HG02981 (cell line): ENCODE measurements around the gene IKZF3.
A peak's percentile ranks its signal among the peaks of the same experiment; 100 is the strongest.
"Not testable (repeated sequence)": the region's sequence is repeated elsewhere in the genome, so short reads cannot be mapped to it uniquely, and the experiment has no call there.

Experiments
- ATAC-seq: cut with Tn5 transposase; IDR thresholded peaks from one replicate; pipeline ENCODE4 v1.9.1; 2021; ENCODE audit warnings: mild to moderate bottlenecking, moderate library complexity; ENCODE audit not compliant: unreplicated experiment

Gene IKZF3

DNA sequence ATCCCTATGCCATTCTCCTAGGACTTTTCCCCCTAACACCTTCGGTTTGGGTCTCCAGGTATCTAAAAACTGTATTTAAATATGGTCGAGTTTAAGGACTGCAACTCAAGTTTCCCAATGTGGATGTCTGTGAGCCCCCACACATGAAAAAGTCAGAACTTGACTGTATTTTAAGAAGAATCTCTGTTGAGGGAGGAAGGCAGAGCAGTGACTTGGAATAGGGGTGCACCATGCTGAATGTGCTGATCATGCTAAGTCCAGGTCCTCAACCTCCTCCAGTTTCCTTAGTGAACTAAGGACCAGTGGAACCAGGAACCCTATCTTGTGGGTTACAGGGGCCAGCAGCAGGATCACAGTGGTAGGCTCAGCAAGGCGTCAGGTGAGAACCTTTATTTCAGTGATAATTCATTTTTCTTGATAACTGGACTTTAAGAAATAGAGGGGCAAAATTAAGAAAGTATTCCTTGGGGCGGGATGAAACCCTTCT is 106.9 kb downstream of the IKZF3 start:
- no peak for ATAC-seq

DNA sequence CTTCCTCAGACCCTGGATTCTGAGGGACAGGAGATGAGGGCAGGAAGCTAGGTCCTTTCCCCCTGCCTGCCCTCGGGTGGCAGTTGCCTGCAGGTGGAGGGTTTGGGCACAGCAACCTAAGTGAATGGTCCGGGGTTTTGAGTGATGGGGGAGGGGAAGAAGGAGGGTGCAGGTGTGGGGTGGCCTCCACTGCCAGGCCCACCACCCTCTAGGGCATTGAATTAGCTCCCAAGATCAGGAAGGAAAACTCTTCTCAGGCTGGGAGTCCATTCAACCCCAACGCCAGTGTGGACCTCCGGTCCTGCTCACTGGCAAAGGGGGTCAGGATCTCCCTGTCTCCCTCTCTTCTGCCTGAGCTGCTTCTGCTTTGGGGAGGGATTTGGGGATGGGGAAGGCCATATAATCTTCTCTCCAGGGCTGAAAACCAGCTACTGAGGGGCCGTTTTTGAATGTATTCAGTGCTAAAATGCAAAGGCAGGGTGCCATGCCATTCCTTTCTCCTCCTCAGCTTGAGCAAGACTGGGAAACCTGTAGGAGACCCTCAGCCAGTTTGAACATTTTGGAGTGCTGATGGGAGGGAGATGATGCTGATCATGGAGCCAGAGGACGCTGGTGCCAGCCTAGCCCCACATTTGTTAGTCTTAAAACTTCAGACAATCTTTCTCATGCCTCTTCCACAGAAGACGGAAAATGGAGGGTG is 107.6 kb downstream of the IKZF3 start:
- ATAC-seq = no peak

DNA sequence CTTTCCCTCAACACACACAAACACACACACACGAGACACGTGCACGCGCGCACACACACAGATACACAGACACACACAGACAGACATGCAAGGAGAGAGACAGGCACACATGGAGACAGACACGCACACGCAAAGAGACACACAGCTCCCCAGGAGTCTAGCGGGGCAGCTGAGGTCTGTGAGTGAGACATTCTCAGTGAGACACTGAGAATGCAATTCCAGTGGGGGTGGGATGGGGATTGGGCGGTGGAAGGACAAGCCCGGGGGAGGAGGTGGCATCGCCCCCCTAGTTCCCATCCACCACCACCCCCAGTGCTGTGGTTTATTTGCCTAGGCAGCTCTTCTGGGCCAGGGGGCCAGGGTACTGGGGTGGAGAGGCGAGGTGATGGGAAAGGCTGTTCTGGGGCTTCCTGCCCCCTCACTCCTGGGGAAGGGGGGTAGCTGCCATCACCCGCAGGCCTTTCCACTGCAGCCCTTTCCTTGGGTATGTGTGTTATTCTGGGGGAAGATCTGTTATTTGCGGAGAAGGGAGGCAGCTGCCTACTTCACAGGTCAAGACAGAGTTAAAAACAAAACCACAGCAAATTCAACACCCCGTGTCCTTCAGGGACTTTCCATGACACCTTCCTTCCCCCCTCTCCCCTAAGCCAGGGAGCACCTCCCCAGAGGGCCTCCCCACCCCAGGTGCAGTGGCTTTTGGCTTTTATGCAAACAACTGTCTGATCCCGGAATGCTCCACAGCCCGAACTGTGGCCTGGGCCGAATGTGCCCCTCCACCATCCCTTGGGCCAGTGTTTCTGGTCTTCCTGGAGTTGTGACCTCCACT is 108.3 kb downstream of the IKZF3 start:
- no peak for ATAC-seq

DNA sequence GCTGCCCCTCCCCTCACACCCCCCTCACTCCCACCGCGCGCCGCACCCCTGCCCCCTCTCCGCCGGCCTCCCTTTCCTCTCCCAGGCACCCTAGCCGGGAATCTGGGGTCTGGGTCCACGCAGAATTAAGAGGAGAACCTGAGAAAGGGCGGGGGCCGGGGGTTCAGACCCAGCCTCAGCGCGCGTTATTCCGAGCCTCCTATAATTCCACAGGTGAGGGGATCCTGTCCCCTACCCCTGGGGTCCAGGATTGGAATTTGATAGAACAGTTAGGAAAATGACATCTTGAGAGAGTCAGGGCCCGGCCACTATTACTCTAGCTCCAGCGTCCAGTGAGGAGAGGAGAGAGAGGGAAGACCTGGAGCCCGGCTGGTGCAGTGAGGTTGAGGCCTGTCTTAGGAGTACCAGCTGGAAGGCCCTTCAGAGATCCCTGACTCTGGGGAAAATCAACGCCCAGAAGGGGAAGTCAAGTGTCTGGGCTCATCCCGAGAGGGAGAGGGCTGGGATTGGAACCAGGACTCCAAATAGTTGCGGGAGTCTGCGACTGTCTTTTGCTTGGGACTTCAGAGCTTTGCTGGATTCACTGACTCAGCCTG is 109.1 kb downstream of the IKZF3 start:
- no peak for ATAC-seq

DNA sequence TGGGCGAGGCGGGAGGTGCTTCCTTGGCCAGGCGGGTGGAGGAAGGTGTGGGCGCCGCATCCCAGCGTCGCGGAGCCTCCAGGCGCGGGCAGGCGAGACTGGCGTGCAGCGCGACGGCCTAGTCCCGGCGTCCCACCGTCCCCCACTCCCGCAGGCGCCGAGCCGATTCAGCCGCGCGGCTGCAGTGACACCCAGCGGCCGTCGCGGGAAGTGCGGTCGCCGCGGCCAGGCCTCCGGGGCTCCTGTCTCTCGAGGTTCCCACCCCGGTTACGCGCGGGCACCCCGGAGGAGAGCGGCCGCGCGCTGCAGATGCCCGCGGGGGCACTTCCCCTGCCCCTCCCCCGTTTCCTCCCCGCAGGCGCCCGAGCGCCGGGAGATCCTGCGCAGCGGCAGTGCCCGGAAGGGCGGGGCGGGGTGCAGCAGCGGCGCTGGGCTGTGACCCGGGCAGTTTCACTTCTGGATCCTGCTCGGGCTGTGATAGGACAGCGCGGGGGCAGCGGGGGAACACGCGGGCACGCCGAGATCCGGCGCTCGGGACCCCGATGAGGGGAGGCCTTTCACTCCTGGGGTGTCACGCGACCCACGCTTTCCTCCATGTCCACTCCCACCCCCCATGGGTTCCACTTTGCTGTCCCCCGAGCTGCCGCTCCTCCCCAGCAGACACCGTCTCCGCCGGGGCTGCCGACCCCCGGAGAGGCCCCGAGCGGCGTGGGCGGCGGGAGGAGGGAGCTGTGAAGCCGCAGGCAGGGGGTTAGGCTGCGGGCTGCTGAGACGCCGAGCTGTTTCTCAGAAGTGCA is 109.8 kb downstream of the IKZF3 start:
- peak; percentile 55 for ATAC-seq

DNA sequence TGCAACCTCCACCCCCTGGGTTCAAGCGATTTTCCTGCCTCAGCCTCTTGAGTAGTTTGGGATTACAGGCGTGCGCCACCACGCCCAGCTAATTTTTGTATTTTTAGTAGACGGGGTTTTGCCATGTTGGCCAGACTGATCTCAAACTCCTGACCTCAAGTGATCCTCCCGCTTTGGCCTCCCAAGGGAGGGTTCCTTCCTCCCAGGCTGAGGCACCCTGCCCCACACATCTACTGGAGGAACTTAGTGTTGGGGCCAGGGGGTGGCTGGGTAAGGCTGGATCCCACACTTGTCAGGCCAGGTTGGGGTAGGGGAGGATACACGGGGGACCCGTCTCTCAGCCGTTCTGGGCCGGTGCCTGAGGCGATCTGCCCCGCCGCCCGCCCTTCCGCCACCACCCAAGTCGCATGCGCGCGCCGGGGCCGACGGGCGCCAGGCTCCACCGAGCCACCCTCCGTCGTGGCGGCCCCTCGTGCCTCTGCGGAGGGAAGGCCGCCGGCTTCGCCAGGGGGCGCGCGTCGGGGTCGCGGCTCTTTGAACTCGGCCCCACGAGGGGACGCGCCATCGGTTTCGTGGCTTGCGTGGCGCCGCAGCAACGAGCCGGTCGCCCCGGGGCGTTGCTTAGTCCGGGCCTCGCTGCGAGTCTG is 110.5 kb downstream of the IKZF3 start:
- ATAC-seq = peak; percentile 14

DNA sequence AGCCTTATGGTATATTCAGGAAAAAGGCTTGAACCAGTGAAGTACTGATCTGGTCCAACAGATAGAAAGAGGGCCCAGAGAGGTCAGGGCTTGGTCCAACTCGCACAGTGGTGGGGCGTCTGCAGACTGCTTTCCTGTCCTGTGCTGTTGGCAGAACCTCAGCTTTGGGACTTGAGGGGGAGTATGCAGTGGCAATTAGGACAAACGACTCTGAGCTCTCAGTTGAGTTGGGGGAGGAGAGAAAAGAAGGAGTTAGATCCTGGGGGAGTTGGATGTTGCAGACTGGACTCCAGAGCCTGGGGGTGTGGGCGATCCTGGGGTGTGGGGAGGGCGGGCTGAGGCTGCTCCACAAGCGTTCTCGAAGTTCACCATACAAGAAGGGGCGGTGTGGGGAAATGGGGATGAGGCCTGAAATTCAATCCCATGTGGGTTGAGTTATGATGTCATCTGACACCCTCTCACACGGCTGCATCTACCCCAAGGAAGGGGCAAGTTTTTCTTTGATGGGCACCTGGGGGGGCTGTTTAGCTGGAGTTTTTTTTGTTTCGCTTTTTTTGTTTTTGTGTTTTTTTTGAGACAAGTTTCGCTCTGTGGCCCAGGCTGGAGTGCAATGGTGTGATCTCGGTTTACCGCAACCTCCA is 111.8 kb downstream of the IKZF3 start:
- no peak for ATAC-seq

DNA sequence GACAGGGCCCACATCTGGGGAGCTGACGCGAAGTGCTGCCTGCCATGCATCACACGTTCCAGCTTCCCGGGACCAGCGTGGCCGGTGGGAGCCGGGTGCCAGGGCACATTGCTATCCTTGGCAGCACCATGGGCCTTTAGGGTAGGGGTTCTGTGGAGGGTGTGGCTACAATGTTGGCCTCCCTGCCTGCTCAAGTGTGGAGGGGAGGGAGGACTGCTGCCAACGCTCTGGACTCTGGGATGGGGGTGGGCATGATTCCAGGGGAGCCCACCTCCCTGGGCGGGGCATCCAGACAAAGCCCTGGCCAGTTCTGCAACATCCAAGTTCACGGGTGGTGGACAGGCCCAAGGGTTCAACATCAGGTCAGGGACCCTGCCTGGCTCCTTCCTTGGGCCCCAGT is 112.5 kb downstream of the IKZF3 start:
- ATAC-seq = no peak

DNA sequence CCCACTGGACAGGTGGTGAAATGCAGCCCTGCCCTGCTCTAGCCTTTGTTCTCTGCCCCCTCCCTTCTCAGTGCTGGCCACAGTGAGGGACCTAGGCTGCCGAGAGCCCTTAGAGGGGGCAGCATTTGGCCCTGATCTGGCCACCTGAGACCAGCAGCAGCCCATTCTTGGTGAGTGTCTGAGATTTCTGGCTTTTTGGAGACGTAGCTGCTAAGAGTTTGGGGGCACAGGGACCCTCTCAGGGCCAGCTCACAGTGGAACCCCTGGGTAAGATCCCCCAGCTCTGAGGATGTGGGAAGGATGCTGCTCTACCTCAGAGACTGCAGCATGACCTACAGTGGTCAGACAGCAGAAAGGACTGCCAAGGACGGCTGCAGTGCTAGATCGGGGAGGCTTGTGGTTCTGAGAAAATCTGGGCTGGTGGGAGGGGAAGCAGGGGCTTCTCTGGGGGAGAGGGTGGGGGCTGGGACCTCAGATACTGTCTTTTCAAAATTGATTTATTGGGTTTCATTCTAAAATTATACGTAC is 113.0 kb downstream of the IKZF3 start:
- ATAC-seq = no peak

DNA sequence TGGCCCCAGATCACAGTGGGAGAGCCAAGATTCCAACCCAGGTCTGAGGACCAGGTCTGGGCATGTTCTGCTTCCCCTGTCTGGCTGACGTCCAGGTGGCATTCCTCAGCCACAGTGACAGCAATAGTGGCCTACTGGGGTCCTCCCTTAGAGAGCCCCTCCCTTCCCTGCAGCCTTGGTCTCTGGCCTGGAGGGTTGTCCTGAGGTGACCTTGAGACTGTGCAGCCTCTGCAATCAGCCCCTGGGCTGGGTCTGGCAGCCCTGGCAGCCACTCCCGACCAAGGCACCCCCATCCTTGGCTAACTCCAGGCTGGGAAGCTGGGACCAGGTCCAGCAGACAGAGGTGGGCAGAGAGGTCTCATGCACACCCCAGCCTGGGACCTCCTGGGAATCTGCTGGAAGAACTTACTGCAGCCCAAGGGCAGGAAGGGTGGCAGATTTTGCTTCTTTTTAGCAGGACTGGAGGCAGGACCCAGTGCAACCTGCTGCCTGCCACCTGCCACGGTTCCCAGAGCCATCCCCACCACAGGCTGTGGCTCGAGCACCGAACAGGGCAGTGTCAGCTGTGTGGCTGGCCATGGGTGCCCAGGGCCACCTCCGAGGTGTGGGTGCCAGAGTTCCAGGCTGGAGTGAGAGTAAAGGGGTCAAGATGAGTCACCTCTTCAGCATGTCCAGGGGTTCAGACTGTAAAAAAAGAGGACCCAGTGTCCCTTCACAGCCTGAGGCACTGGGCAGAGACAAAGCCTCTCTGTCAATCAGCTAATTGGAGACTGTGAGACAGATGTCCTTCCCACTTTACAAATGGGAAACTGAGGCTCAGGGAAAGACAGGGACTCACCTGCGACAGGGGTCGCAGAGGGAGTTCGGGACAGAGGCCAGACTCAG is 113.7 kb downstream of the IKZF3 start:
- ATAC-seq = no peak

DNA sequence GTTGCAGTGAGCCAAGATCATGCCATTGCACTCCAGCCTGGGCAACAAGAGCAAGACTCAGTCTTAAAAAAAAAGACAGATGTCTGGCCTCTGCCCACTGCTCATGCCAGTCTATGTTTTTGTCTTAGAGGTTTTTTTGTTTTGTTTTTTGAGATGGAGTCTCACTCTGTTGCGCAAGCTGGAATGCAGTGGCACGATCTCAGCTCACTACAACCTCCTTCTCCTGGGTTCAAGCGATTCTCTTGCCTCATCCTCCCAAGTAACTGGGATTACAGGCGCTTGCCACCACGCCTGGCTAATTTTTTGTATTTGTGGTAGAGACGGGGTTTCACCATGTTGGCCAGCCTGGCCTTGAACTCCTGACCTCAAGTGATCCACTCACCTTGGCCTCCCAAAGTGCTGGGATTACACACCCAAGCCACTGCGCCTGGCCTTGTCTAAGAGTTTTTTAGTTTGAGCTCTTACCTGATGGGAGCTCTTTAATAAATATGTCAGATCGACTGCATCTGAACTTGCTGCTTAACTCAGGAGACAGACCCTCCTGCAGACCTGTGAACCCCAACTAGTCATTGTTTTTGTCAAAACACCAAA is 115.6 kb downstream of the IKZF3 start:
- ATAC-seq = not testable (repeated sequence)

DNA sequence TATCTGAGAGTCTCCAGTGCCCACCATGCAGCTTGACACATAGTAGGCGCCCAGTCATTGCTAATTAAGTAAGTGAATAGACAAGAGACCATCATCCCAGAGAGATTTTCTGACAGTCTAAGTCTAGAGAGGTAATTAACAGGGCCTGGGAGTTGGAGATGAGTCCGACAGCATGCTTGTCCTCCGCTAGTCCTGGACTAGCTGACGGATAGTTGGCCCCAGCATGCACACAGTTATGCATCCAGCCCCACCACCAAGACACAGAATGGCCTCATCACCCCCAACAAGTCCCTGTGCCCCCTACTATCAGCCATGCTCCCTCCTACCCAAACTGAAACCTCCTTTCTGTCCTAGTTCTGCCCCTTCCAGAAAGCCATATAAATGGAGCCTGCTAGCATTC is 116.4 kb downstream of the IKZF3 start:
- no peak for ATAC-seq

DNA sequence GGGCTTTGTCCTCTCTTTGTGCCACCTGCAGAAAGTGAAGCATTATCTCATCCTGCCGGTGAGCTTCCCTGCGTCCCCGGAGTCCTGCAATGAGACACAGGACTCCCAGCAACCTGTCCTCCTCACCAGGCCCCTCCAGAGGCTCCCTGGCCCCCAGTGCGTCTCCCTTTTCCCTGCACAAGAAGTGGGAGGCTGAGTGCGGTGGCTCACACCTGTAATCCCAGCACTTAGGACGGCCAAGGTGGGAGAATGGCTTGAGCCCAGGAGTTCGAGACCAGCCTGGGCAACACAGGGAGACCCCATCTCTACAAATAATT is 118.0 kb downstream of the IKZF3 start:
- no peak for ATAC-seq

DNA sequence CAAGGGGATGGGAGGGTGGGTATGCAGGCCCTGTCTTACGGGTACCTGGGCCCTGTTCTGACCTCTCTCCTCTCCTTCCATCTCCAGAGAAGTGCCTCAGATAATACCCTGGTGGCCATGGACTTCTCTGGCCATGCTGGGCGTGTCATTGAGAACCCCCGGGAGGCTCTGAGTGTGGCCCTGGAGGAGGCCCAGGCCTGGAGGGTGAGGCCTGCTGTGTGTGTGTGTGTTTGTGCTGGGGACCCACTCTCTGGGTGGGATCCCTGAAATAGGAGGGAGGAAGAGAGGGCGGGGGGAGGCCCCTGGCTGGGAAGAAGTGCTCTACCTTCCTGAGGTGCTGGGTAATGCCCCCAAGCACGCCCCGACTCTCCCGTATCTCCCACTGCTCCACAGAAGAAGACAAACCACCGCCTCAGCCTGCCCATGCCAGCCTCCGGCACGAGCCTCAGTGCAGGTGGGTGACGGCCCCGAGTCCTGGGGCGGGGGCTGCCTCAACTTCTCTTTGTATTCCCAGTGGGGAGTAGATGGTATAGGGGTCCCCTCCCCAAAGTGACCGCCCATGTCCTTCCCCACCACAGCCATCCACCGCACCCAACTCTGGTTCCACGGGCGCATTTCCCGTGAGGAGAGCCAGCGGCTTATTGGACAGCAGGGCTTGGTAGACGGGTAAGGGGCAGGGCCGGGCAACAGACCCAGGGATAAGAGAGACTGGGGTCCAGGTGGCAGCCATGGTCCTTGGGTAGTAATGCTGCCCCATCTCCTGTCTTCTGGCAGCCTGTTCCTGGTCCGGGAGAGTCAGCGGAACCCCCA is 118.6 kb downstream of the IKZF3 start:
- ATAC-seq = no peak

DNA sequence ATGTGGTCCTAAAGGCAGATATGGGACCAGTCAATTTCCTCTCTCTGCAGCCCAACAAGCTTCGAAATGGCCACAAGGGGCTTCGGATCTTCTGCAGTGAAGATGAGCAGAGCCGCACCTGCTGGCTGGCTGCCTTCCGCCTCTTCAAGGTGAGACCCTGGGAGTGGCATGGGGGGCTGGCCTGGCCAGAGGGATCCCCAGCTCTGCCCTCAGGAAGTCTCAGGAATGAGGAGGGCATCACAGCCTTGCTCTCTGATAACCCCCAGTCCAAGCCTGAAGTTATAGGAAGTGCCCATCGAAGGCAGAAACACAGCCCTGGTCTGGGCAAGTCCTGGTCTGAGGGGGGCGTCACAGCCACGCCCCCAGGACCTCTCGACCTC is 119.3 kb downstream of the IKZF3 start:
- no peak for ATAC-seq

DNA sequence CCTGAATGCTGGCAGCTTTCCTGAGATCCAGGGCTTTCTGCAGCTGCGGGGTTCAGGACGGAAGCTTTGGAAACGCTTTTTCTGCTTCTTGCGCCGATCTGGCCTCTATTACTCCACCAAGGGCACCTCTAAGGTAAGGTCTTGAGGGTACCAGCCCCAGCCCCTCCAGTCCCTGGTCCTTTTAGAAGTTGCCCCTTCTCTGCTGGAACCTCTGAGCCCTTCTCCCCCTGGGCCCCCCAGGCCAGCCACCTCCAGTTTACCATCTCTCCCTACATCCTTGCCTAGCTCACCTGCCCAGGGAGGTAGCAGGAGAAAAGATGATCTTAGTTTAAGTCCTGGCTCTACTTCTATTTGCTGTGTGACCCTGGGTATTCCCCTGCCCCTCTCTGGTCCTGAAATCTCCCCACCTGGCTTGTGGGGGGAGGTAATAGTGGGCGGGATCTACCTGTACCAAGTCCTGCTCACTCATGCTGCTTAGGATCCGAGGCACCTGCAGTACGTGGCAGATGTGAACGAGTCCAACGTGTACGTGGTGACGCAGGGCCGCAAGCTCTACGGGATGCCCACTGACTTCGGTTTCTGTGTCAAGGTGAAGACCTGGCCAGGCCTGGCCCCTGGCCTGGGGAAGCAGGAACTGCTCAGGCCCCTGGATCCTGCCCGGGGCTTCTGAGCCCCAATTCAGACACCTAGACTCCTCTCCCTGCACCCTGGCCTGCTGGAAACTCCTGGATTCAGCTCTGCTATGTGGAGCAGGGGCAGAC is 119.9 kb downstream of the IKZF3 start:
- ATAC-seq = no peak

DNA sequence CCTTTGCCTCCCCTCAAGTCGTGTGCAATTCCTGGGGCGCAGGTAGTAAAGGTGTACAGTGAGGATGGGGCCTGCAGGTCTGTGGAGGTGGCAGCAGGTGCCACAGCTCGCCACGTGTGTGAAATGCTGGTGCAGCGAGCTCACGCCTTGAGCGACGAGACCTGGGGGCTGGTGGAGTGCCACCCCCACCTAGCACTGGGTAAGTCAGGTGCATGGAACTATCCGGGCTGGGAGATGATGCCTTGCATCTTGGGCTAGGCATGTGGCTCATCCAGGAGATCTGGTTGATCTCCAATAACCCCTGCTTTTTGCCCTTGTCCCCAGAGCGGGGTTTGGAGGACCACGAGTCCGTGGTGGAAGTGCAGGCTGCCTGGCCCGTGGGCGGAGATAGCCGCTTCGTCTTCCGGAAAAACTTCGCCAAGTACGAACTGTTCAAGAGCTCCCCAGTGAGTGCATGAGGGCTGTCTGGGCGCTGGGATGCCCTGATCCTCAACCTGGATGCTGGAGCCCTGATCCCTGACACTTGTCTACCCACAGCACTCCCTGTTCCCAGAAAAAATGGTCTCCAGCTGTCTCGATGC is 121.2 kb downstream of the IKZF3 start:
- ATAC-seq = no peak
